ENCODE results near the gene MADD.
A peak's percentile ranks its signal among the peaks of the same experiment; 100 is the strongest.

The MADD gene

DNA sequence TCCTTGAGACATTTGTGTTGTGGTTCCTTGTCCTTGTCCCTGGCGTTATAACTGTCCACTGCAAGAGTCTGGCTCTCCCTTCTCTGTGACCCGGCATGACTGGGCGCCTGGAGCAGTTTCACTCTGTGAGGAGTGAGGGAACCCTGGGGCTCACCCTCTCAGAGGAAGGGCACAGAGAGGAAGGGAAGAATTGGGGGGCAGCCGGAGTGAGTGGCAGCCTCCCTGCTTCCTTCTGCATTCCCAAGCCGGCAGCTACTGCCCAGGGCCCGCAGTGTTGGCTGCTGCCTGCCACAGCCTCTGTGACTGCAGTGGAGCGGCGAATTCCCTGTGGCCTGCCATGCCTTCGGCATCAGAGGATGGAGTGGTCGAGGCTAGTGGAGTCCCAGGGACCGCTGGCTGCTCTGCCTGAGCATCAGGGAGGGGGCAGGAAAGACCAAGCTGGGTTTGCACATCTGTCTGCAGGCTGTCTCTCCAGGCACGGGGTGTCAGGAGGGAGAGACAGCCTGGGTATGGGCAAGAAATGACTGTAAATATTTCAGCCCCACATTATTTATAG lies 59.6 kb downstream of the MADD start:
- Mint-ChIP-seq H3K36me3 (ENCODE audit: low read depth) (peaks cover 33% of the 10 kb centered on the region), H3K4me3 (no peak overlapping the region), H3K9me3 (no peaks in the 10 kb centered on the region), H3K27ac (peak overlapping the region in 2 of 3 experiments; percentile 53 to 82), H3K27me3 (ENCODE audit: low read depth) (no peaks in the 10 kb centered on the region), H3K4me1 (no peaks in the 10 kb centered on the region)
- TF ChIP-seq, protein P1, sequence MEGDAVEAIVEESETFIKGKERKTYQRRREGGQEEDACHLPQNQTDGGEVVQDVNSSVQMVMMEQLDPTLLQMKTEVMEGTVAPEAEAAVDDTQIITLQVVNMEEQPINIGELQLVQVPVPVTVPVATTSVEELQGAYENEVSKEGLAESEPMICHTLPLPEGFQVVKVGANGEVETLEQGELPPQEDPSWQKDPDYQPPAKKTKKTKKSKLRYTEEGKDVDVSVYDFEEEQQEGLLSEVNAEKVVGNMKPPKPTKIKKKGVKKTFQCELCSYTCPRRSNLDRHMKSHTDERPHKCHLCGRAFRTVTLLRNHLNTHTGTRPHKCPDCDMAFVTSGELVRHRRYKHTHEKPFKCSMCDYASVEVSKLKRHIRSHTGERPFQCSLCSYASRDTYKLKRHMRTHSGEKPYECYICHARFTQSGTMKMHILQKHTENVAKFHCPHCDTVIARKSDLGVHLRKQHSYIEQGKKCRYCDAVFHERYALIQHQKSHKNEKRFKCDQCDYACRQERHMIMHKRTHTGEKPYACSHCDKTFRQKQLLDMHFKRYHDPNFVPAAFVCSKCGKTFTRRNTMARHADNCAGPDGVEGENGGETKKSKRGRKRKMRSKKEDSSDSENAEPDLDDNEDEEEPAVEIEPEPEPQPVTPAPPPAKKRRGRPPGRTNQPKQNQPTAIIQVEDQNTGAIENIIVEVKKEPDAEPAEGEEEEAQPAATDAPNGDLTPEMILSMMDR (IDR thresholded peaks at IDR 0.05; ENCODE audit: unreplicated experiment in 3 of 3) = no peak

DNA sequence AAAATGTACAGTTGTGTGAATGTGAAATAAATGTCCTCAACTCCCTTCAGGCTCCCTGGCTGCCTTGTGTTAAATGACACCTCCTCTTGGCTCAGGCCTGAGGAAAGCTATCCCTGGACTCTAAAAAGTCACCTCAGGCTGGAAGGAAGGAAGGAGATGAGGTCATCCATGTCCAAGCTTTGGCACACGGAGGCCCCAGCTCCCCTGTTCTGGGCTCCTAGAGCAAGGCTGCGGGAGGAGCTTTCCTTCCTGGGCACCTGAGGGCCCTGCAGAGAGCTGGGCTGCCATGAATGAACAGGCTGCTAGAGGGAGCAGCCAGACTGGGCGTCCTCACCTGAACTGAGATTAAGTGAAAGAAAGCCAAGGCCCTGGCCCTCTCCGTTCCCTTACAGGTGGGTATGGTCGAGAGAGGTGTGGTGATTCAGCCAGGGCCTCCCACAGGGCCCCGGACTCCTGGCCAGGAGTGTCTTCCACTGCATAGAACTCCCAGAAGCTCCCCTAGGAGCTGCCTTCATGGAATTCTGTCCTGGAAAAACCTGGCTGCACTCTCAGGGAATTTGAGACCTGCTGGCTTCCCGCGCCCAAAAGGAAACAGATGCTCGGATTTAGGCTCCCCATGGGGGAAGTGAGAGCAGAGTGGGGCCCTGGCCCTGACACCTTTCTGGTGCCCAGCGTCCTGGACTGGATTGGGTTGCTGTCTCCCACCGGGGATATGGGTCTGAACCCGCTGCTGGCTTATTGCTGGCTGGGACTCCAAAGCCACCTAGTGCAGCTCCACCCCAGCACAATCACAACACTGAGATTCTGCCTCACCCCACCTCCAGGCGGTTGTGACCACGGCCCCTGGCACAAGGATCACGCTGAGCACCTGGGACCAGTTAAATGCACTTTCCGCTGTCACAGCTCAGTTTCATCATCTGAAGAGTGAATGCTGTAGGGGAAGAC lies 60.3 kb downstream of the MADD start:
- H3K9me3 Mint-ChIP-seq = no peaks in the 10 kb centered on the region
- peaks cover 27% of the 10 kb centered on the region for H3K36me3 Mint-ChIP-seq (ENCODE audit: low read depth)
- TF ChIP-seq, protein P1 (IDR thresholded peaks at IDR 0.05; ENCODE audit: unreplicated experiment in 3 of 3) = no peak
- H3K4me3 Mint-ChIP-seq = no peak overlapping the region
- H3K4me1 Mint-ChIP-seq = no peaks in the 10 kb centered on the region
- H3K27ac Mint-ChIP-seq = peak overlapping the region in 2 of 3 experiments; percentile 56 to 82
- no peaks in the 10 kb centered on the region for H3K27me3 Mint-ChIP-seq (ENCODE audit: low read depth)

DNA sequence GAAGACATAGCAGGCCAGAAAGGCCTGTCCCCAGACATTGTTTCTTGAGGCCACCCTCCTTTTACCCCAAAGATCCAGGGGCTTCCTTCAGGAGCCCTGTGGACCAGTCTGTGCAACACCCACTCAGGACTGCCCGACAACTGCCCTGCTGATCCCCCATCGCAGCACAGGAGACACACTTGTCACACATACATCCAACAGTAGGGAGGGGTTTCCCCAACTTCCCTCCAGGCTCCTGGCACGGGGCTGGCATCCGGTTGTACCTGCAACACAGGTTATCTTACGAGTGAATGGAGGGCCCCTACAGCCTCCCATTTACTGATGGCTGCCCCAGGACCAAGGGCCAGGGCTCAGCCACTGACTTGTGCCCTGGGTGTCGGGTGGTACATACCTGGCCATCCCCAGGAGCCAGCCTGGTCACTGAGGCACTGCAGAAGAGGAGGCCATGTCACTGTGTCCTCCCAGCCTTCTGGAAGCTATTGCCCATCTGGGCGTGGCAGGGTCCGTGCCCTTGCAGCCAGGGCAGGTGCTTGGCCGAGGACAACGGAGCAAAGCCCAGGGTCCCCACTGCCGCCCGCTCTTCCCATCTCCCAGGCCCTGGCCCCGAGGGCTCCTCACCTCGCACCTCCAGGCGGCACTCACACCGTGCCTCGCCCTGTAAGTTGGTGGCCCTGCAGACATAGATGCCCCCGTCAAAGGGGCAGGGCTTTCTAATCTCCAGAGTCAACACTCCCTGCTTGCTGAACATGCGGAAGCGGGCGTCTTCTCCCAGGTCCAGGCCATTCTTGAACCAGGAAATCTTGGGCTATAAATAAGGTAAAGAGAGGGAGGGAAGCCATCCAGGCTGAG lies 61.7 kb downstream of the MADD start:
- TF ChIP-seq, protein P1 (IDR thresholded peaks at IDR 0.05; ENCODE audit: unreplicated experiment in 3 of 3) = no peak
- no peaks in the 10 kb centered on the region for H3K27me3 Mint-ChIP-seq (ENCODE audit: low read depth)
- H3K27ac Mint-ChIP-seq = peak overlapping the region in 1 of 3 experiments; percentile 52
- H3K9me3 Mint-ChIP-seq = no peaks in the 10 kb centered on the region
- peaks cover 17% of the 10 kb centered on the region for H3K36me3 Mint-ChIP-seq (ENCODE audit: low read depth)
- H3K4me3 Mint-ChIP-seq = no peak overlapping the region
- H3K4me1 Mint-ChIP-seq = no peaks in the 10 kb centered on the region

DNA sequence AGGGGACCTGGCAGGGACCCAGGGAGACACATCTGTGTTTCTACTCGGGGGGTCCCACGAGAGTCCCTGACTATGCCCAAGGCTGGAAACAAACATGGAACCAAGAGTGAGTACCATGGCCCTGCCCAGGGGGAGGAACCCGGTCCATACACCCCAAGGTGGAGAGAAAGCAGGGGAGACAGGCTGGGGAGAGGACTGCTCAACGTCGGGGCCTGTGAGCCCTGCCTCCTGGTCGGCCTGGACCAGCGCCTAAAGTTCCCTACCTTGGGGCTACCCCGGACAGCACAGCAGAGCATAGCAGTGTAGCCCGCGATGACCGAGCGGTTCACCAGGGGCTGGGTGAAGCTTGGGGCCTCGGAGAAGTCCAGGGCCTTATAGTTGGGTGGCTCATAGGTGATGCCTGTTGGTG lies 62.4 kb downstream of the MADD start:
- no peaks in the 10 kb centered on the region for H3K9me3 Mint-ChIP-seq
- H3K4me3 Mint-ChIP-seq = no peak overlapping the region
- no peaks in the 10 kb centered on the region for H3K4me1 Mint-ChIP-seq
- H3K36me3 Mint-ChIP-seq (ENCODE audit: low read depth) = peaks cover 15% of the 10 kb centered on the region
- TF ChIP-seq, protein P1 (IDR thresholded peaks at IDR 0.05; ENCODE audit: unreplicated experiment in 3 of 3) = no peak
- peak overlapping the region in 1 of 3 experiments; percentile 52 for H3K27ac Mint-ChIP-seq
- no peaks in the 10 kb centered on the region for H3K27me3 Mint-ChIP-seq (ENCODE audit: low read depth)

DNA sequence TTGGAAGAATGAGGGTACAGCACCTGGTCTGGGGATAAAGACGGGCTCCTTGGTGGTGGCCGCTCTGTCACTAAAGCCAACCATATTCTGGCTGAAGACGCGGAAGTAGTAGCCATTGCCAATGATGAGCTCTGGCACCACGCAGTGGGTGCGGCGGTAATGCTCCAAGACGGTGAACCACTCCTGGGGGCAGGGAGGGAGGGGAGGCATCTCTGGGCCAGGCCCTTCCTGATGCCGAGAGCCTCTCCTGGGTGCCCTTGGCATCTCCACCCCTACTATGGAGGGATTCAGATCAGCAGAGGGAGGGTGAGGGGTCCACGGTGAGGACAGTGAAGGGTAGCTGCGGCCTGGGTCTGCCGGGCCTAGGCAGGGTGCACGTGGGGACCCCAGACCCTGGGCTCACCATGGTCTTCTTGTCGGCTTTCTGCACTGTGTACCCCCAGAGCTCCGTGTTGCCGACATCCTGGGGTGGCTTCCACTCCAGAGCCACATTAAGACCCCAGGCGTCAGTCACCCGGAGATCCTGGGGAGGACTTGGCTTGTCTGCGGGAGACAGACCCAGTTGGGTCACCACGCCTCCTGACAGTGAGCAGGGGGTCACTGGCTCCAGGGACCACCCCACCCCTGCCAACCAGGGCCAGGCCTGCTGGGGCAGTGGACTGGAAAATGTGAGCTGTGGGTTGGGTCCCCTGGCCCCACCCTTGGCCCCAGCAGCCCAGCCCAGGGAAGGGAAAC lies 63.0 kb downstream of the MADD start:
- TF ChIP-seq, protein P1 (IDR thresholded peaks at IDR 0.05; ENCODE audit: unreplicated experiment in 3 of 3) = no peak
- no peaks in the 10 kb centered on the region for H3K4me1 Mint-ChIP-seq
- peaks cover 6% of the 10 kb centered on the region for H3K27me3 Mint-ChIP-seq (ENCODE audit: low read depth)
- peaks cover 12% of the 10 kb centered on the region for H3K36me3 Mint-ChIP-seq (ENCODE audit: low read depth)
- H3K9me3 Mint-ChIP-seq = no peaks in the 10 kb centered on the region
- no peak overlapping the region for H3K27ac Mint-ChIP-seq
- H3K4me3 Mint-ChIP-seq = no peak overlapping the region
